H1 (cell line): Measurements from ENCODE around the gene NGEF. TPM values are rescaled to one million over a fixed set of nuclear protein-coding genes. Genes with fewer than 3 reads are reported as not detected.

ENCODE experiments used
- CTCF ChIA-PET: fragments of 300-600 bp; sonication (Branson Sonifier 250); formaldehyde crosslinking; loops from one replicate; lab custom pipeline; 2021; ENCODE audit not compliant: partially characterized antibody; lab: Charles Lee
- POLR2A ChIA-PET: fragments of 300-600 bp; sonication (Branson Sonifier 250); formaldehyde crosslinking; loops from one replicate; lab custom pipeline; 2021; ENCODE audit warnings: inconsistent platforms; ENCODE audit not compliant: partially characterized antibody; lab: Charles Lee
- DNase-seq, 2 experiments: peaks; one replicate each; pipeline versions ENCODE4 v3.0.0 to v3.0.0-alpha.2; 2010 to 2022; ENCODE audit warnings: low spot score in 2 of 2, low read depth in 1 of 2, mixed read lengths in 1 of 2
- FAIRE-seq: peaks from 2 replicates; lab custom pipeline; 2011; peaks lifted over from hg19 to GRCh38; lab: Jason Lieb, UNC
- H2AFZ ChIP-seq: 2 replicates; pipeline ENCODE4 v1.8.1; 2012; ENCODE audit warnings: low read length, inconsistent platforms
- H2AK5ac ChIP-seq: 2 replicates; pipeline ENCODE4 v1.6.1; 2013; ENCODE audit warnings: low read depth, low read length
- H2BK120ac ChIP-seq: replicated peaks from 2 replicates; pipeline ENCODE3; 2013; ENCODE audit warnings: low read depth, low read length, inconsistent platforms
- H2BK12ac ChIP-seq: 2 replicates; pipeline ENCODE4 v1.6.1; 2013; ENCODE audit warnings: low read depth, low read length
- H2BK15ac ChIP-seq: 2 replicates; pipeline ENCODE4 v1.6.1; 2013; ENCODE audit warnings: low read length
- H2BK20ac ChIP-seq: 2 replicates; pipeline ENCODE4 v1.6.1; 2013; ENCODE audit warnings: low read length
- H2BK5ac ChIP-seq: 2 replicates; pipeline ENCODE4 v1.6.1; 2013; ENCODE audit warnings: low read depth, low read length
- H3K14ac ChIP-seq: 2 replicates; pipeline ENCODE4 v1.6.1; 2013; ENCODE audit warnings: inconsistent platforms; ENCODE audit not compliant: insufficient read length
- H3K18ac ChIP-seq: 2 replicates; pipeline ENCODE4 v1.6.1; 2013; ENCODE audit warnings: low read length; ENCODE audit errors: extremely low read depth
- H3K23ac ChIP-seq: 2 replicates; pipeline ENCODE4 v1.6.1; 2013; ENCODE audit warnings: inconsistent platforms; ENCODE audit not compliant: insufficient read length
- H3K23me2 ChIP-seq: 2 replicates; pipeline ENCODE4 v1.6.1; 2013; ENCODE audit warnings: low read depth, low read length
- H3K27ac ChIP-seq: 2 replicates; pipeline ENCODE4 v1.6.1; 2011; ENCODE audit warnings: low read depth, low read length, inconsistent platforms
- H3K27me3 ChIP-seq, 4 experiments: replicated peaks in 1 of 4; 1 replicate in 1 of 4; 2 replicates in 3 of 4; pipeline versions ENCODE4 v1.6.1 to v1.8.1; 2011 to 2013; ENCODE audit warnings: low read length in 3 of 4, mild to moderate bottlenecking in 3 of 4, inconsistent platforms in 2 of 4, mixed read lengths in 2 of 4, moderate library complexity in 1 of 4; ENCODE audit not compliant: control insufficient read depth in 3 of 4, insufficient read depth in 3 of 4; ENCODE audit errors: extremely low read depth in 1 of 4
- H3K36me3 ChIP-seq, 4 experiments: 2 replicates each; pipeline versions ENCODE4 v1.6.1 to v1.8.1; 2011 to 2013; ENCODE audit warnings: mild to moderate bottlenecking in 4 of 4, low read length in 3 of 4, moderate library complexity in 2 of 4, control low read depth in 1 of 4, inconsistent platforms in 1 of 4; ENCODE audit not compliant: insufficient read depth in 4 of 4, control insufficient read depth in 2 of 4
- H3K4ac ChIP-seq: replicated peaks from 2 replicates; pipeline ENCODE3; 2013; ENCODE audit warnings: low read length, low read depth, mixed read lengths, inconsistent platforms; ENCODE audit not compliant: insufficient read length
- H3K4me1 ChIP-seq, 4 experiments: replicated peaks in 1 of 4; 1 replicate in 1 of 4; 2 replicates in 3 of 4; pipeline versions ENCODE4 v1.6.1 to v1.8.1; 2011 to 2013; ENCODE audit warnings: low read length in 3 of 4, inconsistent platforms in 2 of 4, mixed read lengths in 1 of 4; ENCODE audit not compliant: insufficient read depth in 4 of 4, control insufficient read depth in 3 of 4
- H3K4me2 ChIP-seq, 2 experiments: 2 replicates each; pipeline versions ENCODE4 v1.6.1 to v1.8.1; 2011 to 2013; ENCODE audit warnings: low read depth in 2 of 2, low read length in 2 of 2, control low read depth in 1 of 2, inconsistent platforms in 1 of 2, mild to moderate bottlenecking in 1 of 2; ENCODE audit not compliant: insufficient read depth in 1 of 2
- H3K4me3 ChIP-seq, 4 experiments: fragments of 200-600, 300-600 bp in 1 of 4; sonication (generic), shearing (Covaris generic), sonication (Bioruptor Twin) in 1 of 4; 2 replicates each; pipeline versions ENCODE4 v1.5.1 to v1.8.1; 2011 to 2016; ENCODE audit warnings: low read length in 4 of 4, low read depth in 3 of 4, control low read depth in 2 of 4, inconsistent platforms in 2 of 4, mild to moderate bottlenecking in 2 of 4, mixed read lengths in 1 of 4, moderate library complexity in 1 of 4; ENCODE audit not compliant: insufficient read depth in 2 of 4; ENCODE audit errors: extremely low read depth in 1 of 4
- H3K56ac ChIP-seq: replicated peaks from 2 replicates; pipeline ENCODE3; 2013; ENCODE audit warnings: low read depth, mild to moderate bottlenecking, mixed read lengths, low read length, inconsistent platforms; ENCODE audit not compliant: insufficient read length
- H3K79me1 ChIP-seq: 2 replicates; pipeline ENCODE4 v1.6.1; 2013; ENCODE audit warnings: low read depth, low read length, control low read depth
- H3K79me2 ChIP-seq, 2 experiments: 2 replicates each; pipeline versions ENCODE4 v1.6.1 to v1.8.1; 2012 to 2013; ENCODE audit warnings: low read length in 2 of 2, mild to moderate bottlenecking in 2 of 2, inconsistent platforms in 1 of 2; ENCODE audit not compliant: insufficient read depth in 2 of 2, control insufficient read depth in 1 of 2
- H3K9ac ChIP-seq, 4 experiments: replicated peaks in 1 of 4; 1 replicate in 1 of 4; 2 replicates in 3 of 4; pipeline versions ENCODE4 v1.6.1 to v1.8.1; 2011 to 2013; ENCODE audit warnings: low read depth in 3 of 4, low read length in 3 of 4, control low read depth in 2 of 4, mild to moderate bottlenecking in 2 of 4, moderate library complexity in 2 of 4, inconsistent platforms in 1 of 4; ENCODE audit errors: extremely low read depth in 1 of 4
- H3K9me3 ChIP-seq, 2 experiments: 2 replicates each; pipeline versions ENCODE4 v1.6.1 to v1.8.1; 2012 to 2013; ENCODE audit warnings: mild to moderate bottlenecking in 2 of 2, moderate library complexity in 2 of 2, control low read depth in 1 of 2, inconsistent platforms in 1 of 2, low read depth in 1 of 2, low read length in 1 of 2, mixed read lengths in 1 of 2; ENCODE audit not compliant: insufficient read depth in 2 of 2
- H4K20me1 ChIP-seq, 2 experiments: replicated peaks in 1 of 2; 2 replicates each; pipeline versions ENCODE3 to v1.8.1; 2011 to 2013; ENCODE audit warnings: inconsistent platforms in 2 of 2, low read length in 2 of 2, mild to moderate bottlenecking in 1 of 2; ENCODE audit not compliant: insufficient read depth in 2 of 2, control insufficient read depth in 1 of 2
- H4K5ac ChIP-seq: 2 replicates; pipeline ENCODE4 v1.6.1; 2013; ENCODE audit warnings: low read length, low read depth, mixed read lengths, inconsistent platforms; ENCODE audit not compliant: insufficient read length
- H4K8ac ChIP-seq: 2 replicates; pipeline ENCODE4 v1.8.0; 2013; ENCODE audit warnings: mild to moderate bottlenecking, moderate library complexity, low read length, inconsistent platforms; ENCODE audit not compliant: insufficient read depth; ENCODE audit errors: extremely low read depth
- H4K91ac ChIP-seq: replicated peaks from 2 replicates; pipeline ENCODE3; 2013; ENCODE audit warnings: low read length, mixed read lengths, inconsistent platforms; ENCODE audit not compliant: insufficient read length
- ATF3 ChIP-seq: IDR thresholded peaks from 2 replicates; pipeline ENCODE4 v1.6.1; 2011; ENCODE audit warnings: low read depth, mild to moderate bottlenecking, low read length; ENCODE audit not compliant: insufficient read depth
- CHD1 ChIP-seq: IDR thresholded peaks from 2 replicates; pipeline ENCODE4 v1.6.1; 2012; ENCODE audit warnings: low read depth, low read length, improper control_type of control experiment
- GTF2F1 ChIP-seq: IDR thresholded peaks from 2 replicates; pipeline ENCODE4 v1.6.1; 2012; ENCODE audit warnings: low read depth, low read length, improper control_type of control experiment, borderline replicate concordance
- HDAC2 ChIP-seq, 2 experiments: fragments of 300-600 bp in 1 of 2; sonication (generic) in 1 of 2; IDR thresholded peaks; 2 replicates each; pipeline ENCODE4 v1.6.1; 2011 to 2012; ENCODE audit warnings: low read depth in 2 of 2, low read length in 2 of 2, mild to moderate bottlenecking in 2 of 2, moderate library complexity in 2 of 2, borderline replicate concordance in 1 of 2, inconsistent platforms in 1 of 2
- HDAC6 ChIP-seq: IDR thresholded peaks from one replicate; pipeline ENCODE4 v1.7.1; 2012; ENCODE audit warnings: low read depth, mild to moderate bottlenecking, inconsistent platforms, low read length, moderate library complexity
- MAFK ChIP-seq: IDR thresholded peaks from 2 replicates; pipeline ENCODE4 v1.6.1; 2012; ENCODE audit warnings: low read depth, mild to moderate bottlenecking, improper control_type of control experiment, low read length
- POU5F1 ChIP-seq: IDR thresholded peaks from 2 replicates; pipeline ENCODE4 v1.6.1; 2011; ENCODE audit warnings: low read depth, mild to moderate bottlenecking, low read length, moderate library complexity
- RBBP5 ChIP-seq: IDR thresholded peaks from 2 replicates; pipeline ENCODE4 v1.7.1; 2012; ENCODE audit warnings: low read depth, mild to moderate bottlenecking, inconsistent platforms, low read length, moderate library complexity, borderline replicate concordance
- RNF2 ChIP-seq: fragments of 200-900, 300-1000 bp; sonication (generic); IDR thresholded peaks from 2 replicates; pipeline ENCODE4 v1.7.1; 2016; ENCODE audit warnings: borderline replicate concordance, low read depth, mild to moderate bottlenecking, antibody characterized with exemption, low read length; ENCODE audit not compliant: poor library complexity, severe bottlenecking; ENCODE audit errors: missing control alignments
- SIN3A ChIP-seq, 2 experiments: IDR thresholded peaks in 1 of 2; conservative IDR thresholded peaks in 1 of 2; 2 replicates each; pipeline ENCODE4 v1.6.1; 2011 to 2012; ENCODE audit warnings: low read length in 2 of 2, improper control_type of control experiment in 1 of 2, low read depth in 1 of 2, mild to moderate bottlenecking in 1 of 2
- SIRT6 ChIP-seq: IDR thresholded peaks from one replicate; pipeline ENCODE4 v1.7.1; 2012; ENCODE audit warnings: low read length, inconsistent platforms
- SIX5 ChIP-seq: IDR thresholded peaks from 2 replicates; pipeline ENCODE4 v1.6.1; 2011; ENCODE audit warnings: mild to moderate bottlenecking, low read depth, low read length
- SRF ChIP-seq: IDR thresholded peaks from 2 replicates; pipeline ENCODE4 v1.6.1; 2011; ENCODE audit warnings: mild to moderate bottlenecking, low read depth, low read length, moderate library complexity
- TCF12 ChIP-seq: IDR thresholded peaks from 2 replicates; pipeline ENCODE4 v1.6.1; 2011; ENCODE audit warnings: low read depth, mild to moderate bottlenecking, low read length
- polyA plus RNA-seq, 7 experiments: library from polyadenylated mRNA; depleted of rRNA in 3 of 7; stranded (reverse) in 5 of 7; unstranded in 2 of 7; fragments of >200 nt in 5 of 7; fragments of 200-250 nt in 2 of 7; gene quantifications; 1 replicate in 5 of 7; 2 replicates in 1 of 7; 4 replicates in 1 of 7; pipeline versions ENCODE4 v1.2.1 to v1.2.3, GENCODE V29; 2011 to 2013; ENCODE audit warnings: missing spikeins in 2 of 7, mixed read lengths in 2 of 7
- total RNA-seq: library from RNA; stranded (reverse); fragmentation: NEBNext Ultra II Directional; extraction: Animal tissue kit (Norgen Biotek cat#: 25700); gene quantifications from 2 replicates; pipeline ENCODE4 v1.2.1, GENCODE V29; 2021

NGEF gene
- total and polyA plus RNA-seq, 2 of the 8 experiments (the other 6 are each of a cell fraction or from before 2014, with no cell fraction given), result 2.7 to 3.2 TPM

- Histone ChIP-seq H4K91ac (no peak overlapping the region), H3K4me1 (peaks cover 4 to 11% (median 6%) of the 10 kb centered on the region in 4 experiments), H3K9me3 (no peaks in the 10 kb centered on the region), H2AFZ (no peak overlapping the region), H3K4me2 (no peak overlapping the region), H3K9ac (no peak overlapping the region), H3K18ac (no peak overlapping the region), H3K36me3 (no peaks in the 10 kb centered on the region), H2AK5ac (no peak overlapping the region), H3K4ac (no peak overlapping the region), H3K23me2 (peaks cover 11% of the 10 kb centered on the region; the same call in 1 of the 2 replicates), H2BK15ac (no peak overlapping the region), H4K8ac (no peak overlapping the region), H3K79me2 (no peaks in the 10 kb centered on the region), H3K79me1 (no peaks in the 10 kb centered on the region), H4K20me1 (peaks cover 0 to 2% of the 10 kb centered on the region in 2 experiments), H3K56ac (no peak overlapping the region), H3K23ac (no peak overlapping the region), H4K5ac (no peak overlapping the region), H3K27ac (no peak overlapping the region), H3K4me3 (no peak overlapping the region), H3K14ac (no peak overlapping the region), H2BK12ac (no peak overlapping the region), H3K27me3 (peaks cover 0 to under 1% (median under 1%) of the 10 kb centered on the region in 4 experiments; a peak in 1 of 7 replicates), H2BK5ac (no peak overlapping the region), H2BK120ac (no peak overlapping the region), H2BK20ac (no peak overlapping the region)
- FAIRE-seq (no peak), DNase-seq (no peak)
- CTCF ChIA-PET, result interaction anchor here (0.9 kb wide), 1 partner anchor 8 kb away, joined by 4 read pairs; no protein-coding TSS in a partner anchor
- POLR2A ChIA-PET, result interaction anchor here (0.6 to 1.2 kb wide), 2 partner anchors 14 to 179 kb away, joined by 3 read pairs; no protein-coding TSS in a partner anchor
- TF ChIP-seq HDAC6 (no peak), MAFK (no peak), GTF2F1 (no peak), SIRT6 (no peak), ATF3 (no peak), RNF2 (no peak), RBBP5 (no peak), SRF (no peak), CHD1 (no peak), SIN3A (conservative IDR thresholded peaks at IDR 0.05 in 1 of 2, IDR thresholded peaks at IDR 0.05 in 1 of 2; ENCODE audit: low read depth in 1 of 2, low read length in 2 of 2) (no peak), HDAC2 (IDR thresholded peaks at IDR 0.05; ENCODE audit: borderline replicate concordance in 1 of 2, low read depth in 2 of 2, low read length in 2 of 2) (no peak), TCF12 (no peak), SIX5 (no peak), POU5F1 (no peak)
These were observed 116.9 kb downstream of the NGEF start for GRCh38 chr2:232896111-232896510.
